IPS-NIHi7 (cell line): ENCODE results near the gene WFS1.

Experiments
- DNase-seq: peaks from one replicate; pipeline ENCODE4 v3.0.0; 2012; ENCODE audit warnings: mixed read lengths; ENCODE audit errors: extremely low spot score

The WFS1 gene

DNA sequence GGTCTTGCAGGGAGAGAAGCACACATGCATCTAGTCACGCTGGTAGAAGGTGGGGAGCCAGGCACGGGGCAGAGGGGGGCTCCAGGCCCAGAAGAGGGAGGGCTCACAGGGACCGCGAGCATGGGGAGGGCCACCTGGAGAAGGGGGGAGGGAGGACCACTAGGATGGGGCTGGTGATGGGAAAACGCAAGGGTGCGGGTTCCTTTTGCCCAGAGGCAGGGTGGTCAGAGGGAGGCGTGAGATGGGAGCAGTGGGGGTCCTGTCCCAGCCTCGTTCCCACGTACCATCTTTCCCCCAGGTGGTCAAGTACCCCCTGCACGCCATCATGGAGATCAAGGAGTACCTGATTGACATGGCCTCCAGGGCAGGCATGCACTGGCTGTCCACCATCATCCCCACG, 30.7 kb downstream of the WFS1 start:
- no peak for DNase-seq

DNA sequence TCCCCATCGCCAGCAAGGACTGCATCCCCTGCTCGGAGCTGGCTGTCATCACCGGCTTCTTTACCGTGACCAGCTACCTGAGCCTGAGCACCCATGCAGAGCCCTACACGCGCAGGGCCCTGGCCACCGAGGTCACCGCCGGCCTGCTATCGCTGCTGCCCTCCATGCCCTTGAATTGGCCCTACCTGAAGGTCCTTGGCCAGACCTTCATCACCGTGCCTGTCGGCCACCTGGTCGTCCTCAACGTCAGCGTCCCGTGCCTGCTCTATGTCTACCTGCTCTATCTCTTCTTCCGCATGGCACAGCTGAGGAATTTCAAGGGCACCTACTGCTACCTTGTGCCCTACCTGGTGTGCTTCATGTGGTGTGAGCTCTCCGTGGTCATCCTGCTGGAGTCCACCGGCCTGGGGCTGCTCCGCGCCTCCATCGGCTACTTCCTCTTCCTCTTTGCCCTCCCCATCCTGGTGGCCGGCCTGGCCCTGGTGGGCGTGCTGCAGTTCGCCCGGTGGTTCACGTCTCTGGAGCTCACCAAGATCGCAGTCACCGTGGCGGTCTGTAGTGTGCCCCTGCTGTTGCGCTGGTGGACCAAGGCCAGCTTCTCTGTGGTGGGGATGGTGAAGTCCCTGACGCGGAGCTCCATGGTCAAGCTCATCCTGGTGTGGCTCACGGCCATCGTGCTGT, 31.5 kb downstream of the WFS1 start:
- no peak for DNase-seq

DNA sequence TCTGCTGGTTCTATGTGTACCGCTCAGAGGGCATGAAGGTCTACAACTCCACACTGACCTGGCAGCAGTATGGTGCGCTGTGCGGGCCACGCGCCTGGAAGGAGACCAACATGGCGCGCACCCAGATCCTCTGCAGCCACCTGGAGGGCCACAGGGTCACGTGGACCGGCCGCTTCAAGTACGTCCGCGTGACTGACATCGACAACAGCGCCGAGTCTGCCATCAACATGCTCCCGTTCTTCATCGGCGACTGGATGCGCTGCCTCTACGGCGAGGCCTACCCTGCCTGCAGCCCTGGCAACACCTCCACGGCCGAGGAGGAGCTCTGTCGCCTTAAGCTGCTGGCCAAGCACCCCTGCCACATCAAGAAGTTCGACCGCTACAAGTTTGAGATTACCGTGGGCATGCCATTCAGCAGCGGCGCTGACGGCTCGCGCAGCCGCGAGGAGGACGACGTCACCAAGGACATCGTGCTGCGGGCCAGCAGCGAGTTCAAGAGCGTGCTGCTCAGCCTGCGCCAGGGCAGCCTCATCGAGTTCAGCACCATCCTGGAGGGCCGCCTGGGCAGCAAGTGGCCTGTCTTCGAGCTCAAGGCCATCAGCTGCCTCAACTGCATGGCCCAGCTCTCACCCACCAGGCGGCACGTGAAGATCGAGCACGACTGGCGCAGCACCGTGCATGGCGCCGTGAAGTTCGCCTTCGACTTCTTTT, 32.2 kb downstream of the WFS1 start:
- DNase-seq: no peak

DNA sequence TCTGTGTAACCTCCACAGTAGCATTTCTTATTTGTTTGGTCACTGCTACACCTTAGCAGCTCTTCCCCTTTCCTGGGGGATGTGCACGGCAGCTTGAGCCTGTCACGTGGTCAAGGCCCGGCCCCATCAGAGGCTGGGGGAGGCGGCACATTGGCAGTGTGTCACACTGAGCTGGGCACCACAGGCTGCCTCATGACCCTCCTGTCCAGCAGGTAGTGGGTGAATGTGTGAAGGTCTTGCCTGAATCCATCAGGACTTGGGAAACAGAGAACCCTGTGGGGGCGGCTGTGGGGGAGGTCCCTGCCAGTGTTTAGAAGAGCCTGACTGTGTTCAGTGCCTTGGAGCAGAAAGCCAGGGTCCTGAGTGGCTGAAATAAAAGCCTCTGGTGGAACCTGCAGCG, 33.2 kb downstream of the WFS1 start:
- DNase-seq: no peak

DNA sequence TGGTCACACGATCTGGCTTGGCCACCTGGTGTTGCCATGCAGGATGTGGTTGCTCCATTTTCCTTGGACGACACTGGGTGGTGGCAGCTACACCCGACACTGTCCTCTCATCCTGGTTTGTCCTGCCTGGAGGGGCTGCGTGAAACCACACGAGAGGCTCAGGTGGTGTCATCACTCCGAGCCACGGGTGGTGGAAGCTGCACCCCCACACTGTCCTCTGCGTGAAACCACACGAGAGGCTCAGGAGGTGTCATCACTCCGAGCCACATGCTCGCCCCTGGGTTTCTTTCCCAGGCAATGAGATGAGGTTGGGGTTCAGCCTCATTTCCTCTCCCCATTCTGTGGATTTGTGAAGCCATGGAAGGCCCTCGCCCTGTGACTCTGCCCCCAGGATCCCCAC, 34.3 kb downstream of the WFS1 start:
- no peak for DNase-seq

DNA sequence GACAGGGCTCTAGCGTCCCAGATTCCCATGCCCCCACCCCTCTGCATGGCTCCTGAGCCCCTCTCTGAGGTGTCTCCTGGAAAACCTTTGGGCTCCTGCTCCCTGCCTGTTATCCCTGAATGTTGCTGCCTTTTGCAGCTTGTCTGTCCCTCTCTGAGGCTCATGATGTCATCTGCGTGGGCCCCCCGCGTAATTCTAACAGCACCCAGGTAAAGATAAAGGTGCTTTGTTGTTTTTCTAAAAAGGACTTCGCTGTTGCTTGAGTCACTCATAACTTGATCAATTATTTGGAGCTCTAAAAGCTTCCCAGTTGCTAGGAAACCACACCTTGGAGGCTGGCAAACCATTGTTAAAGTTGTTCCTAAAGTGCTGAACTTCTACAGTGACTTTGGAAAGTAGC, 36.6 kb downstream of the WFS1 start:
- no peak for DNase-seq

DNA sequence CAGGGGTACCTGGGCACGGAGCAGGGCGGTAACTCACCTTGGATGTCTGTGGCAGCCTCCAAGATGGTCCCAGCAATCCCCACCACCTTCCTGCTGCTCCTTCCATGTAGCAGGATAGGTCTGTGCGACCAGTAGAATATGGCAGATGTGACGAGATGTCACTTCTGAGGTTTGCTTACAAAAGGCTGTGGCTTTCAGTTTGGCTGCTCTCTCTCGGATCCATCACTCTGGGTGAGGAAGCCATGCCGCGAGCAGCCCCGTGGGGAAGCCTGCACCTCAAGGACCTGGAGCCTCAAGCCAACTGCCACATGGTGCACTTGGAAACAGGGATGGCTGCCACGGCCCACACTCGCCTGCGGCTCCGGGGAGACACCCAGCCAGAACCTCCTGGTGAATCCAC, 37.6 kb downstream of the WFS1 start:
- no peak for DNase-seq

DNA sequence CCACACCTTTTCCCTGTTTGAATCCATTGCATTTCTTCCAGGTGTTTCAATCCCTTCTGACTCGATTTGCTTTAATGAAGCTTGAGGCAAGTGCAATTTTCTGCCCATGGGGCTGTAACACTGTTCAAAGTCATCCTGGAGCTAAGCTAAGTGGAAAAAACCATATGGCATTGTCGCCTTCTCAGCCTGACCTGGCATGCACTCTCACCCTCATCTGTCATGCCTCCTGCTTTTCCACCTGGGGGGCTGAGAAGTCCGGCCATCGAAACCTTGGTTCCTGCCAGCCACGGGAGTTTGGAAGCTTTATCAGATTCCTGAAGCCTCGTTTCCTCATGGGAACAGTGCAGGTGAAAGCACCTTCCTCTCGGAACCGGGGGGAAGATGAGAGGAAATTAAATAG, 38.2 kb downstream of the WFS1 start:
- DNase-seq: no peak

DNA sequence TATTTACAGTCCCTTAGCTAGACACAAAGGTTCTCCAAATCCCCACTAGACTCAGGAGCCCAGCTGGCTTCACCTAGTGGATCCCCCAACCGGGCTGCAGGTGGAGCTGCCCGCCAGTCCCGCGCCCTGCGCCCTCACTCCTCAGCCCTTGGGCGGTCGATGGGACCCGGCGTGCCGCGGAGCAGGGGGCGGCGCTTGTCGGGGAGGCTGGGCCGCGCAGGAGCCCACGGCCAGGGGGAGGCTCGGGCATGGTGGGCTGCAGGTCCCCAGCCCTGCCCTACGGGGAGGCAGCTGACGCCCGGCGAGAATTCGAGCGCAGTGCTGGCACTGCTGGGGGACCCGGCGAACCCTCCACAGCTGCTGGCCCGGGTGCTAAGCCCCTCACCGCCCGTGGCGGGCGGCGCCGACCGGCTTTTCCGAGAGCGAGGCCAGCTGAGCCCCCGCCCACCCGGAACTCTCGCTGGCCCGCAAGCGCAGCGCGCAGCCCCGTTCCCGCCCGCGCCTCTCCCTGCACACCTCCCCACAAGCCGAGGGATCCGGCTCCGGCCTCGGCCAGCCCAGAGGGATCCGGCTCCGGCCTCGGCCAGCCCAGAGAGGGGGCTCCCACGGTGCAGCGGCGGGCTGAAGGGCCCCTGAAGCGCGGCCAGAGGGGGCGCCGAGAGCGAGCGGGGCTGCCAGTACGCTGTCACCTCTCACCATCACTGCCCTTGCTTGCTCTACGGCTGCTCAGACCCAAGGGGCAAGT, 39.4 kb downstream of the WFS1 start:
- peak; percentile 59 for DNase-seq

DNA sequence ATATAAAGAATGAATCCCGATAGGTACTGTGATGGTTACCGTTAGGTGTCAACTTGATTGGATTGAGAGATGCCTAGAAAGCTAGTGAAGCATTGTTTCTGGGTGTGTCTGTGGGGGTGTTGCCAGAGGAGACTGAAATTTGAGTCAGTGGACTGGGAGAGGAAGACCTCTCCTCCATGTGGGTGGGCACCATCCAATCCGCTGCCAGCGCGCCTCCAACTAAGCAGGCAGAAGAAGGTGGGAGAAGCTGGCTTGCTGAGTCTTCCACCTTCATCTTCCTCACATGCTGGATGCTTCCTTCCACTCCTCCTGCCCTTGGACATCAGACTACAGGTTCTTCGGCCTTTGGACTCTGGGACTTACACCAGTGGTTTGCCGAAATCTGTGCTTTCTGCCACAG, 40.1 kb downstream of the WFS1 start:
- DNase-seq: no peak

DNA sequence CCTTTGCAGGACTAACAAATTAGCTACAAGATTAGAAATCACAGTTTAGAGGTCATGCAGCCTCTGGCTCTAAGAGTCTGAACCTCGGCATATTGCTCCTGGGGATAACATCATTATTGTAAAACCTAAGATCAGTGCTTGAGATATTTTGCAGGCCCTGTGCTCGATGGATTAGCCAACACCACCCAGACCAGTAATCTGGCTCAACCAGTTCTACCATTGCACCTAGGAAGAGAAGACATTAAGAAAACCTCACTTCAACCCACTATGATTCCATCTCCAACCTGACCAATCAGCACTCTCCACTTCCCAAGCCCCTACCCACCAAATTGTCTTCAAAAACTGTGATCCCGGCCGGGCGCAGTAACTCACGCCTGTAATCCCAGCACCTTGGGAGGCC, 43.6 kb downstream of the WFS1 start:
- no peak for DNase-seq

DNA sequence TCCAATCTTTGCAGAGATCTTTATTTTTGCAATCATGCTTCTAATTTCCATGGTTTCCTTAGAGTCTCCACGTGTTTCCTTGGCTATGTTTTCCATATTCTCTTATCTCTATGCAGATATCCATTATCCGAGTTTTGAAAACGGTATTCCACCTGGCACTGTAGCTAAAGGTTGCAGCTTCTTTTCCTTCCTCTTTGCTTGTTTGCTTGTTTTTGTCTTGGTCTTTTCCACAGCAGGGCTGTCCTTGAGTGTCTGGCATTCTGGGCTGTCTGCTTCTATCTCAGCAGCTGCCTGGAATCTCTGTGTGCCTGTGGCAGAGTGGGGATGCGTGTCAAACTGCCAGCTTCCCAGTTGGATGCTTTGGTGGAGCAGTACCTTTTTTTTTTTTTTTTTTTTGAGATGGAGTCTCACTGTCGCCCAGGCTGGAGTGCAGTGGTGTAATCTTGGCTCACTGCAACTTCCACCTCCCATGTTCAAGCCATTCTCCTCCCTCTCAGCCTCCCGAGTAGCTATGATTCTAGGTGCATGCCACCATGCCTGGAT, 46.9 kb downstream of the WFS1 start:
- no peak for DNase-seq

DNA sequence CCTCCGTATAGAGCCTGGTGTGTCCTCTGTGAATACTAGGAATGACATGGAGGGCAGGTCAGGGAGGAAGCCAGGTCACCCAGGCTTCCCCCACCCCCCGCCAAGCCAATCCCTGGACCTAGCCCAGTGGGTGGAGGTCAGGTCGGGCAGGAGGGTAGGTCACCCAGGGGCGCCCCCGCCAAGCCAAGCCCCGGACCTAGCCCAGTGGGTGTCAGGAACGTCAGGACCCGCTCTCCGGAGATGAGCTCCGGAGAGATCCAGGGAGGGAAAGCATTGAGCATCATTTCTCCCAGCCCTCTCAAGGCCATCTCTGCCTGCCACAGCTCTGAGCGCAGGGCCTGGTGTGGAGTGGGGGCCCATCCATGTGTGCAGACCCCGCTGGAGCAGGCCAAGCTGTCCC, 48.6 kb downstream of the WFS1 start:
- DNase-seq: no peak

DNA sequence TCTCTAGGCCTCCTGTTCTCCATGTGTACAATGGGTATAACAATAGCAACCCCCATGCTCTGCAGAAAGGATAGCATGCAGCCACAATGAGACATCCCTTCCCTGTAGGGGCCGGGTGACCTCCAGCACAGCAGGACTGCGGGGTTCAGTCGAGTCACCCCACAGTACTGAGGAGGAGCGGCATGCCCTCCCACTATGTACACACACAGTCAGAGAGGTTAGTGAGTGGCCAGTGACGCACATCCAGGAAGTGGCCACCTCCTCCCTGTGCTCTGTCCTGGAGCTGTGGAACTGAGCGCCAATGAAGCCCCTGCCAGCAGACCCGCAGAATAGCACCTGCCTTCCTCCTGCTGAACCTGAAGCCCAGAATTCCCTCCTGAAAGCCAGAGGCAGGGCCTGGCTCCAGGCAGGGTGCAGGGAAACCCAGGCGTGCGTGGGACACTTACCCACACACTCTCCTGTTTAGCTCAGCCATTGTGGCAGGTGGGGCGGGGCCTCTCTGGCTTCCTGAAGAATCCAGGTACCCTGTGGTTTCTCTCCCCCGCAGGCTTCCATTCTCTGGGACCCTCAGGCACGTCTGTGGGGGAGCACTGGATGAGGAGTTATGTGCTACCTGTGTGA, 50.0 kb downstream of the WFS1 start:
- DNase-seq: no peak

DNA sequence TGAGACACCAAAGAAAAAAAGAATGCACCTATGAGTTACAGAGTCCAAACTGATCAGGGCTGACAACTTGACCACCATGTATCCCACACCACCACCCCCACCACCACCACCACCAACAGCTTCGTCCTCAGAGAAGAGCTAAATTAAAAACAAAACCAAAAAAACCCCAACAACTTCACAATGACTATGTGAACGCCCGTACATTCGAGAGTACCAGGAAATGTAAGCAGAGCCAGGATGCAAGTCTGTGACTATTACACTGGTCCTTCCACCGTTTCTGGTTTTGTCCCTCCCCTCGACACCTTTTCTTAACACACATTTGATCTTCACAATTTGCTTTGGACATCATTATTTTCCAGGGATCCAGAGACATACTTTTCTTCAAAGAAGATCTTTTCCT, 51.0 kb downstream of the WFS1 start:
- no peak for DNase-seq

DNA sequence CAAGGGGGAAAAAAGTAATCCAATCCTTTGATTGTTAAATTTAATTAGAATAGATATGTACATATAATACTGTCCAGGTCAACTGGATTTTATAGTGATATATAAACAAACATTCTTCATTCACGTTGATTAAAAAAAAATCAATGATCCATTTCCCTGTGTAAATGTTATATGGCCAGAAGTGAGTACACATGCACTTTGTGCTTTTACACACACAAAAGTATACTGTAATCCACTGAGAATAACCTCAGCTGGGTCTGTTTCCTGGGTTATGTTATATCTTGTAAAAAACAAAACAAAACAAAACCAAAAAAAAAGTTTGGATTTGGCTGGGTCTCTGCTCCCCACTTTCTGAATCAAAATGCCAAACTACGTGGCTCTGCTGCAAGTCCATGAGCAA, 51.7 kb downstream of the WFS1 start:
- no peak for DNase-seq

DNA sequence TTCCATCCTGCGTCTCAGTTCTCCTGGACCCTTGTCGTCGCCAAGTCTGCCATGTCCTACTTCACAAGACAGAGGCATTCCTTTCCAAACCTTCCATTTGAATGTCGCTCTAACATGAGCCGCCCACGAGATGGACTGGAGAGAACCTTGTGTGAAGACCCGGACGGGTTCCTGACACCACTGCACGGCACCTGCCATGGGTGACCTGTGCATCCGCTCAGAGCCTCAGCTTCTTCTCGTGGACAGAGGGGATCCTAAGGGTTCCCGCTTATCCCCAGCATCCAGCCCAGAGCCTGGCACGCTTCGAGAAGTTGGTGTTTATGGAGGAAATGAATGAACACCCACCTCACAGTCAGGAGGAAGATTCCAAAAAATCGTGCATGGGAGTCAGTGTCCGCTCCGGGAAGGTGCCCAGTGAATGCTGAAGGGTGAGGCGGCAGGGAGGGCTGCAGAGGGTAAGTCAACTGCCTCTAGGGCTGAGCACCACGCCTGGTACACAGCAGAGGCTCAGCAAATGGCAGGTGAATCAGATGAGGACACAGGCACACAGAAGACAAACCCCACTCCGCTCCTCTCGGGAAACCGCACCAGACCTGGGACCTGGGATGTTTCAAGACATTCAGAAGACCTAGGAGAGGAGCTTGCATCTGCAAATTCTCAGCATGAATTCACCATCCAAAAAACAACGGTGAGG, 52.6 kb downstream of the WFS1 start:
- DNase-seq: no peak

DNA sequence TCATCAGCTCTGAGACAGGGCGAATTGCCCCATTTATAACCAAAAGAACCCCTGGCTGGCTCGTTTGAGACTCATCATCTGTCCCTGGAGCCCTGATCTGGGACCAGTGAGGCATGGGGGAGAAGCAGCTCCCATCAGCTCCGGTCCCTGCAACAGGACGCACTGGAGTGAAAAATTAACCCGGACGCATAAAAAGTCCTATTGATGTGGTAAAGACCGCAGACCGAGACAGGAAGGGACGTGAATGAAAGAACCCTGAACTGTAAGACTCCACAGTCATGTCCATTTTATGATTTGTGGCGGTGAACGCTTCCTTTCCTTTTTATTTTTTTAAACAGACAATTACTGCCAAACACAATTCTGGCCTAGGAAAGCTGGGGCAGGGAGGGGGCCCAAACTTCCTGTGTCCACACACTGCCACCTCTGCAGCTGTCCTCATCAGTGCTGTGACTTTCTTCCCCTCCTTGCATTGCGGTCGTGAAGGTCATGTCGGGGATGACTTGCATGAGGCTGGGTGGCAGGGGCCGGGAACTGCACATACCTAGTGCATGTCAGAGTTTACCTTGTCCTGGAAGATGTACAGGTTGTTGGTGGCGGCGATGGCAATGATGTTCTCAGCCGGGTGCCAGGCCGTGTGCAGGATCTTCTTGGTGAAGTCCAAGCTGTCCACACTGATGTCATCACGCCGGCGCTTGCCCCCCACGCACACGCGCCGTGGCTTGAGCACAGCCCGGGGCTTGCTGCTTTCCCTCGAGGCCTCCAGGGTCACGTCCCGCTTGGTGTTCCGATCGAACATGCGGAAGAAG, 53.3 kb downstream of the WFS1 start:
- no peak for DNase-seq

DNA sequence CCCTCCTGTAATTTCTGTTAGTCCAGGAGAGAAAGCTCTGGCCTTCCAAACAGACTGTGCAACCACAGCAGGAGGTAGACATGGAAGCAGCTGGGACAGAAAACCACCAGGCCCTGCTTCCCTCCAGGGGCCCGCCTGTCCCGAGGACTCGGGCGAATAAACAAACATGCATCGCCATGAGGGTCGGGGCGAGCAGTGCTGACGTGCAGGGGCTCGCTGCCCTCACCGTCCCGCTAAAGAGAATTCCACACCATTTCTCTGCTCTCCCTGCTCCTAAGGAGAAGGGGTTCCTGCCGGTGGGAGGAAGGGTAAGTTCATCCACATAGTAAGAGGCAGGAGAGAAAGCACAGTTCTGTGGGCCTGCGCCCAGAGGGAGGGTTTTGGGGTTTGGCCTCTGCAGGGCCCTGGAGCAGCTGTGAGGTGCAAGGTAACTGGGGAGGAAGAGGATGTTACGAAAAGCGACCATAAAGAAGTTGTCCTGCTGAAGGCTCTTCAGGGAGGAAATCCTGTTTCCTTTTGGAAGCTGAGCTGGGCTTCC, 54.9 kb downstream of the WFS1 start:
- no peak for DNase-seq

DNA sequence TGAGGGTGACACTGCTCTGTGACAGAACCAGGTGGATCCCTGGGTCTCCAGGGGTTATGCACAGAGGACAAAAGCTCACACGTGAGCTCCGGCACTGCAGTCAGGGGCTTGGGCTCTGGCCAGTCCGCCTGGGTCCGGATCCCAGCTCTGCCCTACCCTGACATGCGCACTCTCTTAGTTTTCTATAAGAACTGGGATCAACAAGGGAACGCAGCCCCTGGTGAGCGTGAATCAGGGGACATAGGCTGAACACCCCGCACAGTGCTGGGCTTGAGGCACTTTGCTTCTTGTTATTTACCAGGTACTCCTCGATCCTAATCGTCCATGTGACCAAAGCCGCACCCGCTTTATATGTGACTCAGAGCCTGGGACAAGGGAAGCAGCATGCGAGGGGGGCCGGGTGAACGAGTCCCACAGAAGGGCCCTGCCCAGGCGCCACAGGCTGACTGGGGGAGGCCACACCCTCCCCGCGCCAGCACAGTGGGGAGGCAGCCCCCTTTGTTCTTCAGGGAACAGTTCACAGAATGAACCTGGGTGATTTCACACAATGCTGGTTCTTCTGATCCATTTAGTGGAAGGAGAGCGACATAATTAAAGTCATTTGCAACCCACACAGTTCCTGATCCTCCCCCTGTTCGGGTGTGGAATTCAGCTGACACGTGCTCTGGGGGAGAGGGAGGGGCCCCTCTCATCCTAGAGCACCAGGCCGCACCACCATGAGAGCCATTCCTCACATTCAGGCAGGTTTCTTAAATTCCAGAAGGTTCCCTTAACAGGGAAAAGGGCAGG, 55.5 kb downstream of the WFS1 start:
- DNase-seq: no peak
